HCT116 (cell line): ENCODE measurements around the gene ATOH8. TPM values are rescaled to one million over a fixed set of nuclear protein-coding genes. Genes with fewer than 3 reads are reported as not detected.

Experiments
- ATAC-seq: fragments of 200-7000 bp; cut with Tn5 transposase; 2 replicates; pipeline ENCODE4 v1.9.1; 2020; ENCODE audit warnings: mild to moderate bottlenecking, moderate library complexity
- BruUV-seq: library from RNA; stranded (reverse); fragments of 400-500 nt; replicated peaks from 2 replicates; lab custom pipeline; 2021; lab: Mats Ljungman, UMichigan
- CTCF ChIA-PET: fragments of 300-600 bp; sonication (Branson Sonifier 250); formaldehyde crosslinking; loops from one replicate; lab custom pipeline; 2021; ENCODE audit warnings: antibody characterized with exemption; lab: Charles Lee
- POLR2A ChIA-PET: fragments of 300-600, 350-600 bp; sonication (Branson Sonifier 250); formaldehyde crosslinking; loops from one replicate; lab custom pipeline; 2021; ENCODE audit warnings: antibody characterized with exemption; lab: Charles Lee
- RAD21 ChIA-PET, 2 experiments: fragments of 300-600 bp; sonication (Branson Sonifier 250); formaldehyde crosslinking; loops; one replicate each; lab custom pipeline; 2023; ENCODE audit warnings: low total read pairs in 2 of 2; ENCODE audit not compliant: uncharacterized antibody in 2 of 2, unreplicated experiment in 2 of 2, low non-redundant PET in 1 of 2; lab: Charles Lee
- DNase-seq: peaks from one replicate; pipeline ENCODE4 v3.0.0-alpha.2; 2010; ENCODE audit warnings: low read depth, low spot score
- H2AFZ ChIP-seq: fragments of 200-600 bp; shearing (Covaris generic), sonication (generic); 2 replicates; pipeline ENCODE4 v1.6.1; 2017; ENCODE audit warnings: low read depth, mixed run types, mixed read lengths, antibody characterized with exemption, low read length; ENCODE audit not compliant: poor library complexity, severe bottlenecking
- H3K27ac ChIP-seq: 2 replicates; pipeline ENCODE4 v1.5.1; 2012; ENCODE audit warnings: low read depth, low read length
- H3K27me3 ChIP-seq: fragments of 200-600 bp; sonication (generic); 2 replicates; pipeline ENCODE4 v1.6.1; 2016; ENCODE audit warnings: mixed run types, low read length, mixed read lengths; ENCODE audit not compliant: insufficient read depth
- H3K36me3 ChIP-seq, 2 experiments: fragments of 200-500 bp in 1 of 2; fragments of 200-600 bp in 1 of 2; sonication (Bioruptor generic) in 1 of 2; sonication (generic) in 1 of 2; 2 replicates each; pipeline versions ENCODE4 v1.5.1 to v1.6.1; 2014 to 2016; ENCODE audit warnings: low read length in 2 of 2, inconsistent platforms in 1 of 2, mixed read lengths in 1 of 2, mixed run types in 1 of 2; ENCODE audit not compliant: insufficient read depth in 2 of 2, control insufficient read depth in 1 of 2
- H3K4me1 ChIP-seq, 2 experiments: fragments of 200-600 bp in 1 of 2; sonication (generic) in 1 of 2; 2 replicates each; pipeline versions ENCODE4 v1.5.1 to v1.6.1; 2012 to 2017; ENCODE audit warnings: low read length in 2 of 2, inconsistent platforms in 1 of 2, mild to moderate bottlenecking in 1 of 2, mixed read lengths in 1 of 2, mixed run types in 1 of 2, moderate library complexity in 1 of 2; ENCODE audit not compliant: insufficient read depth in 2 of 2, control insufficient read depth in 1 of 2
- H3K4me2 ChIP-seq: fragments of 200-600 bp; sonication (generic); 2 replicates; pipeline ENCODE4 v1.6.1; 2017; ENCODE audit warnings: mixed run types, low read length, mixed read lengths
- H3K4me3 ChIP-seq, 2 experiments: fragments of 200-600 bp in 1 of 2; sonication (generic) in 1 of 2; replicated peaks in 1 of 2; 2 replicates each; pipeline ENCODE4 v1.5.1; 2011 to 2016; ENCODE audit warnings: low read length in 2 of 2, control low read depth in 1 of 2, low read depth in 1 of 2, mild to moderate bottlenecking in 1 of 2, mixed read lengths in 1 of 2, mixed run types in 1 of 2
- H3K79me2 ChIP-seq: fragments of 200-600 bp; sonication (generic); 2 replicates; pipeline ENCODE4 v1.6.1; 2017; ENCODE audit warnings: mild to moderate bottlenecking, mixed run types, low read length, moderate library complexity, mixed read lengths; ENCODE audit not compliant: insufficient read depth
- H3K9ac ChIP-seq: fragments of 200-600 bp; sonication (generic); 2 replicates; pipeline ENCODE4 v1.6.1; 2016; ENCODE audit warnings: low read length, mixed read lengths
- H3K9me2 ChIP-seq: fragments of 200-600 bp; sonication (generic), shearing (Covaris generic); 2 replicates; pipeline ENCODE4 v1.6.1; 2017; ENCODE audit warnings: mixed run types, mild to moderate bottlenecking, moderate library complexity; ENCODE audit not compliant: insufficient read depth
- H3K9me3 ChIP-seq, 2 experiments: fragments of 200-500 bp in 1 of 2; fragments of 200-600 bp in 1 of 2; sonication (Bioruptor generic) in 1 of 2; sonication (generic) in 1 of 2; 2 replicates each; pipeline ENCODE4 v1.6.1; 2014 to 2017; ENCODE audit warnings: low read length in 2 of 2, mixed read lengths in 2 of 2, inconsistent platforms in 1 of 2, low read depth in 1 of 2, mild to moderate bottlenecking in 1 of 2, mixed run types in 1 of 2, moderate library complexity in 1 of 2; ENCODE audit not compliant: control insufficient read depth in 1 of 2, insufficient read depth in 1 of 2
- H4K20me1 ChIP-seq: fragments of 200-600 bp; sonication (generic), shearing (Covaris generic); 2 replicates; pipeline ENCODE4 v1.6.1; 2017; ENCODE audit warnings: mixed run types, mild to moderate bottlenecking, moderate library complexity; ENCODE audit not compliant: insufficient read depth
- CBX3 ChIP-seq: IDR thresholded peaks from 2 replicates; pipeline ENCODE4 v1.6.1; 2012; ENCODE audit warnings: low read depth
- CEBPB ChIP-seq: IDR thresholded peaks from 2 replicates; pipeline ENCODE4 v1.6.1; 2012; ENCODE audit warnings: low read depth
- EZH2 ChIP-seq: fragments of 200-600 bp; sonication (generic); IDR thresholded peaks from 2 replicates; pipeline ENCODE4 v1.6.1; 2017; ENCODE audit warnings: antibody characterized with exemption, mixed run types
- POLR2A ChIP-seq: IDR thresholded peaks from 2 replicates; pipeline ENCODE4 v1.7.0; 2011; ENCODE audit warnings: borderline replicate concordance; ENCODE audit not compliant: insufficient read depth, insufficient read length; ENCODE audit errors: extremely low read depth
- intact Hi-C: fragments of 100-400 bp; cut with micrococcal nuclease; formaldehyde crosslinking; loops from 2 replicates; pipeline ENCODE4 v1.10.0; 2022
- total RNA-seq: library from RNA; stranded (reverse); gene quantifications from one replicate; pipeline ENCODE4 v1.2.1, GENCODE V29; 2021; ENCODE audit not compliant: unreplicated experiment
- TF ChIP-seq, protein P1 (sequence below): IDR thresholded peaks from 2 replicates; pipeline ENCODE4 v1.6.1; 2012
- TF ChIP-seq, protein P2 (sequence below), 3 experiments: fragments of 200-600 bp in 1 of 3; sonication (generic) in 1 of 3; IDR thresholded peaks in 2 of 3; conservative IDR thresholded peaks in 1 of 3; 2 replicates each; pipeline ENCODE4 v1.5.1; 2012 to 2017; ENCODE audit warnings: low read depth in 2 of 3, low read length in 2 of 3, antibody characterized with exemption in 1 of 3, borderline replicate concordance in 1 of 3, control low read depth in 1 of 3, mild to moderate bottlenecking in 1 of 3, mixed read lengths in 1 of 3, mixed run types in 1 of 3, moderate library complexity in 1 of 3; ENCODE audit not compliant: insufficient read depth in 1 of 3
- TF ChIP-seq, protein P3 (sequence below): IDR thresholded peaks from 2 replicates; pipeline ENCODE4 v1.6.1; 2012

The ATOH8 gene
- total RNA-seq, 1 experiment from 2014 or later: 0.74 TPM

DNA sequence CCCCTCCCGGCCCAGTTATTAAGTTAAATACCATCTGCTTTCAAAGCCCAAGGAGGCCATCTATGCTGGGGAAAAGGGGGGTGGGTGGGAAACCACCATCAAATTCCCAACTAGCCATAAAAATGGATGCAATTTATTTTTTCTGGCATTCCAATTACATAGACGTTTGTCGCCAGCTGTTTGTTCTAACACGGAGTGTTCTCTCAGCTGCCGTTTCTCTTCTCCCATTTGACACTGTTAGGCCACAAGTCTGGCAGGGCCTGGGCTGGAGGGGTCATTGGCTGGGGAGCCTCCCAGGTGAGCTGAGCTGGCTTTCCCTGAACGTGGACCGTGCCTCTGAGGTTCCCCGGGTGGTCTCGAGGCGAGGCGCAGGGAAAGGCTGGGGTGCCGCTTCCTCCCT, 16.6 kb downstream of the ATOH8 start:
- POLR2A ChIA-PET: no interaction called here
- no peak overlapping the region for H2AFZ ChIP-seq
- CTCF ChIA-PET: interaction anchor here (3.0 kb wide), 1 partner anchor 9 kb away, joined by 20 read pairs; no protein-coding TSS in a partner anchor
- no peaks in the 10 kb centered on the region for H4K20me1 ChIP-seq
- intact Hi-C loops: no loop called here
- no peak overlapping the region for H3K27ac ChIP-seq
- no peak overlapping the region for H3K4me3 ChIP-seq
- H3K79me2 ChIP-seq: no peaks in the 10 kb centered on the region
- H3K9me2 ChIP-seq: no peaks in the 10 kb centered on the region
- BruUV-seq: no TSS peak
- RAD21 ChIA-PET: no interaction called here
- ATAC-seq: no peak
- peaks cover 15% of the 10 kb centered on the region; the same call in 1 of the 2 replicates for H3K27me3 ChIP-seq
- no peak for DNase-seq
- no peaks in the 10 kb centered on the region for H3K9me3 ChIP-seq
- H3K4me1 ChIP-seq: peaks cover 51 to 58% of the 10 kb centered on the region in 2 experiments
- TF ChIP-seq CBX3 (no peak), CEBPB (no peak), POLR2A (no peak), EZH2 (no peak)
- TF ChIP-seq, protein P1, sequence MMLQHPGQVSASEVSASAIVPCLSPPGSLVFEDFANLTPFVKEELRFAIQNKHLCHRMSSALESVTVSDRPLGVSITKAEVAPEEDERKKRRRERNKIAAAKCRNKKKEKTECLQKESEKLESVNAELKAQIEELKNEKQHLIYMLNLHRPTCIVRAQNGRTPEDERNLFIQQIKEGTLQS: no peak
- TF ChIP-seq, protein P2, sequence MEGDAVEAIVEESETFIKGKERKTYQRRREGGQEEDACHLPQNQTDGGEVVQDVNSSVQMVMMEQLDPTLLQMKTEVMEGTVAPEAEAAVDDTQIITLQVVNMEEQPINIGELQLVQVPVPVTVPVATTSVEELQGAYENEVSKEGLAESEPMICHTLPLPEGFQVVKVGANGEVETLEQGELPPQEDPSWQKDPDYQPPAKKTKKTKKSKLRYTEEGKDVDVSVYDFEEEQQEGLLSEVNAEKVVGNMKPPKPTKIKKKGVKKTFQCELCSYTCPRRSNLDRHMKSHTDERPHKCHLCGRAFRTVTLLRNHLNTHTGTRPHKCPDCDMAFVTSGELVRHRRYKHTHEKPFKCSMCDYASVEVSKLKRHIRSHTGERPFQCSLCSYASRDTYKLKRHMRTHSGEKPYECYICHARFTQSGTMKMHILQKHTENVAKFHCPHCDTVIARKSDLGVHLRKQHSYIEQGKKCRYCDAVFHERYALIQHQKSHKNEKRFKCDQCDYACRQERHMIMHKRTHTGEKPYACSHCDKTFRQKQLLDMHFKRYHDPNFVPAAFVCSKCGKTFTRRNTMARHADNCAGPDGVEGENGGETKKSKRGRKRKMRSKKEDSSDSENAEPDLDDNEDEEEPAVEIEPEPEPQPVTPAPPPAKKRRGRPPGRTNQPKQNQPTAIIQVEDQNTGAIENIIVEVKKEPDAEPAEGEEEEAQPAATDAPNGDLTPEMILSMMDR (IDR thresholded peaks at IDR 0.05 in 2 of 3, conservative IDR thresholded peaks at IDR 0.05 in 1 of 3; ENCODE audit: borderline replicate concordance in 1 of 3, insufficient read depth in 1 of 3, low read depth in 2 of 3, low read length in 2 of 3): no peak
- TF ChIP-seq, protein P3, sequence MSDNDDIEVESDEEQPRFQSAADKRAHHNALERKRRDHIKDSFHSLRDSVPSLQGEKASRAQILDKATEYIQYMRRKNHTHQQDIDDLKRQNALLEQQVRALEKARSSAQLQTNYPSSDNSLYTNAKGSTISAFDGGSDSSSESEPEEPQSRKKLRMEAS: no peak
- no peak overlapping the region for H3K4me2 ChIP-seq
- H3K36me3 ChIP-seq: no peaks in the 10 kb centered on the region
- H3K9ac ChIP-seq: no peak overlapping the region
